ENCODE measurements around the gene C4orf33.

The C4orf33 gene

GRCh38 chr4:129131343-129131742, 35.4 kb downstream of the C4orf33 start:
- DNase-seq: no peak

GRCh38 chr4:129136433-129136832, 40.5 kb downstream of the C4orf33 start:
- DNase-seq: no peak

DNA sequence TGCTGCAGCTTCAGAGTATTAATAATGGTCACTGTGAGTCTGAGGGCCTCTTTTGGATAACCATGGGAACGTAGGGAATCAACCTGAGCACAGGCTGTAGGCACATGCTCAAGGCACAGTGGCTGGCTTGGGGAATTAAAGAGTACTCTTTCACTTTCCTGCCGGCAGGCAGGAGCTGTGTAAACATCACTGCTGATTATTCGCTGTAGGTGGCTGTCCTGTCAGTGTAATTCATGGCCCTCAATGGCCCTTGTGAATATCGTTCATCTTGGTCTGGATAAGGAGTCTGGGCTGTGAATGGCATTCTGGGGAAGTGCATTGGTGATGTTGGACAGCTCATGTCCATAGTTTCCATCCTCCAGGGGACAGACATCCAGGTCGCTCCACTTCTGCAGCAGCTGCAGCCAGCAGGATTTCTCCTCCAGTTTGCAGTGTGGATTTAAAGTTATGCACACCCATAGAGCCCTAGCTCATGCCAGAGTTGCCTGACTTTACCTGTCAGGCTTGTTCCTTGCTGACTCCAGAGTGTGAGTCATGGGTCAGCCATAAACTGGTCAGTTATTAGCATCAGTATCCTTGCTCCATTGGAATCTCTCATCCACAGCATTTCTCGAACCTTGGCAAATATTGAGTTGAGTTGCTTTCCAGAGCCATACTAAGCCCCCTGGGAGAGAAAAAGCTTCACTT, 43.0 kb downstream of the C4orf33 start:
- DNase-seq: no peak

DNA sequence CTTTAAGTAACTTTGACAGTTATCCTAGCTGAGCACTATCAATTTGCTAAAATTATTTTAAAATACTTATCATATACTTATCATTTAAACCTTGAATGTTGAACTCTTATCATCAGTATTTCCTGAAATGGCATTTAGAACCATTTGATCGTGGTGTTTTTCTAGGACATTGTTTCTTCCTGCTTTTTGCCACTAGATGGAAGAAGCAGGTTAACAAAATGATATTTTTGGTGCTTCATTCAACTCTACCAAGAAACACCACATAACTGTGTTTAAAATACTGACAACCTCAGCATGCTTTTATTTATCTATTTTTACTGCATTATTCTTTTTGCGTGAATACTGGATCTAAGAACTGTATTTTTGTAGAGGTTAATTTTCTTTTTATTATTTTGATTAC, 44.6 kb downstream of the C4orf33 start:
- peak; percentile 16 to 33 for DNase-seq

DNA sequence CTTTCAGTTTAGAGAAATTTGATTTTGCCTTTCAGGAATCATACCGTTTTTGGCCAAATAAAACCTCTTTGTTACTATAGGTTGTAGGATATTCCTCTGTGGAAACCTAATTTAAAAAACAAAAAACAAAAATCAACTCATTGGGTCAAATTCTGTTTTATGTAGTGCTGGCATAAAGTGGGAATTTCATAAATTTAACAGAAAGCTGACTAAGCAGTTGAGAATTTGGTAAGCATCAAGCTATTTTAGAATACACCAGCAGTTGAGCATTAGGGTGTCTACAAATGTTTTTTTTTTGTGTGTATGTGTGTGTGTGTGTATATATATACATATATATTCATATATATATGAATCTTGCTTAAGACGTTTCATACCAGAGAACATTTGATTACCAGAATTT, 47.4 kb downstream of the C4orf33 start:
- DNase-seq: no peak

DNA sequence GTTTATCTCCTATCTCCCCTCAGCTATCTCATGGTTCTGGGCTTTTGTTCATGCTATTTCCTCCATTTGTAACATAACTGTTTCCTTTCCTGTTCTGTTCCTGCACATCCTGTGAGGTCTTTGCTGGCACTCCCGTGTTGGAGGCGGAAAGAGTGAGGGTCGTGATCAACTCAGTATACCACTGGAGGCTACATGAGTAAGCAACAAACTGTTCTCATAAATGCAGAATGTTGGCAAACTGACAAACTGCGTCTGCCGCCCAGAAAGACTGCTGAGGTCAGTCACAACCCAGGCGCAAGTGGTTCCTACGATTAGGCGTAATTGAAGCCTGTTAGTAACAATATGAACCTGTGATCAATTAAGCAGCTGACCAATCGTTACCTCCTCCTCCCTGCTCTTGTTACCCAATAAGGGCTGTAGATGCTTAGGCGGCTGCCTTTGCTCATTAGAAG, 48.8 kb downstream of the C4orf33 start:
- no peak for DNase-seq

DNA sequence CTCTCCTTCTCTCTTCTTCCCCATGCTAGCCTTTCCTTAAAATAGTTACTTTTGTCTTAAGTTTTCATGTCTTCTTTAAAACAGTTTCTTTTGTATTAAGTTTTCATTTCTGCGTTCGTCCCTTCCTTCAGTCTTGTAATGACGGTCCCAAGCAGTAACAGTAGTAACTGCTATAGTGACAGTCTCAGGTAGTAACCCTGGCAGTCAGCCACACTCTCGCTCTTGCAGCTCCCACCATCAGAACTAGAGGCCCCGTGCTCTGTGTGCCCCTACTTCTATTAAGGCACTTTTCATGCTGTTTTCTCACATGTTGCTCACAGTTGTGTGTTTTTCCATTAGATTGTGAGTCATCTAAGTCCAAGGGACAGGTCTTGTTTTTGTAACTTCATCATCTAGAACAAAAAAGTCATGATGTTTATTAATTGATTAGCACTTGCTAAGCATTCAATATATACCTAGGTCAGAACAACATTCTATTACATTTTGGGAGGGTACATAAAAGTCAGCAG, 49.3 kb downstream of the C4orf33 start:
- no peak for DNase-seq

- DNase-seq: peak; percentile 18 to 48
Observed at GRCh38 chr4:129146639-129147038, 50.7 kb downstream of the C4orf33 start.

- DNase-seq: no peak
Observed at GRCh38 chr4:129148892-129149291, 52.9 kb downstream of the C4orf33 start.

- no peak for DNase-seq
Observed at GRCh38 chr4:129149906-129150305, 54.0 kb downstream of the C4orf33 start.

DNA sequence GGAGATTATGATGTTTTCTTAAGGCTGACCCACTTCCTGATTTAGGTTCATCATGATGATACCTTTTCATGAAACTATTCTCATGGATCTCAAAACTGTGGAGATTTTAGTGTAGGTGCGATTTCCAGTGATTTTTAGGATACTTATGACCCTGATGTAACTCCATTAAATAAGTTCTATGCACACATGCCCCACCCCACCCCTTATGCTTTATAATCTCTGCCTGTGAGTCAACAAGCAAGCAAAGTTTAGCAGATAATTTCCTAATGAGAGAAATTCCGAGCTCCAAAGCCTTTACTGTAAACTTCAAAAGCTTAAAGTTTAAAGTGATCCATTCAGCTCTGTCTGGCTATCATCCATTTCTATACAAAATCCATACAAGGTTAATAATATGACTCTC, 56.4 kb downstream of the C4orf33 start:
- no peak for DNase-seq

- no peak for DNase-seq
Observed at GRCh38 chr4:129153700-129154099, 57.7 kb downstream of the C4orf33 start.

- no peak for DNase-seq
Observed at GRCh38 chr4:129162450-129162849, 66.5 kb downstream of the C4orf33 start.

DNA sequence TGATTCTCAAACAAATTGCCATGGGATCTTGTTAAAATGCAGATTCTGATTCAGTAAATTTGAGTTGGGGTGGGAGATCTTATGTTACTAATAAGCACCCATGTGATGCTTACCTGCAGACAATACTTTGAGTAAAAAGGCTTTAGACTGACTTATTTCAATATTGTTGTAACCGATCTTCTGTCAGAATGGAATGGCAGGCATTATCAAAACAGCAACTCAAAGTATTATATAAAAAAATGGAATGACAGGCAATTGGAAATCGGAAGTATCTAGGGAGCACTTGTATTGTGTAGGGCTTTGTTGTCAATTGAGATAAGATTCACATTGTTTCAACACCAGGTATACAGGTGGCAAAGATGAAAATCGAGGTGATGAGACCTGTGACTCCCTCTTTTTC, 67.5 kb downstream of the C4orf33 start:
- DNase-seq: no peak

DNA sequence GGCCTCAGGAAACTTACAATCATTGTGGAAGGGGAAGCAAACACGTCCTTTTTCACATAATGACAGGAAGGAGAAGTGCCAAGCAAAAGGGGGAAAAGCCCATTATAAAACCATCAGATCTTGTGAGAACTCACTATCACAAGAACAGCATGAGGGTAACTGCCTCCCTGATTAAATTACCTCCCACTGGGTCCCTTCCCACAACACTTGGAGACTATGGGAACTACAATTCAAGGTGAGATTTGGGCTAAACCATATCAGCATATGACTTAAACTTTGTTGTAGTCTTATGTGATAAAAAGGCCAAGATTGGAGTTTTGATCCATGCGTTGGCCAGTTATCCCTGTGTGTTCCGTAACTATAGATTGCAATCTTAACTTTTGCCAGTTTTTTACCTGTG, 68.3 kb downstream of the C4orf33 start:
- DNase-seq: no peak
